MM.1S (cell line): ENCODE data around the gene ANO5.

Source experiments
- DNase-seq: peaks from one replicate; pipeline ENCODE4 v3.0.0-alpha.2; 2015
- H2AFZ ChIP-seq: fragments of 300-600 bp; sonication (generic); 2 replicates; pipeline ENCODE4 v1.6.0; 2016; ENCODE audit warnings: antibody characterized with exemption, low read length
- H3F3A ChIP-seq: fragments of 300-600 bp; sonication (generic); 2 replicates; pipeline ENCODE4 v1.6.1; 2016; ENCODE audit warnings: mild to moderate bottlenecking, antibody characterized with exemption, low read length, moderate library complexity, mixed read lengths; ENCODE audit not compliant: insufficient read depth
- H3K27ac ChIP-seq: fragments of 300-600 bp; sonication (generic); 2 replicates; pipeline ENCODE4 v1.5.1; 2016; ENCODE audit warnings: mild to moderate bottlenecking, low read length
- H3K27me3 ChIP-seq: fragments of 300-600 bp; sonication (generic); replicated peaks from 2 replicates; pipeline ENCODE4 v1.6.0; 2016; ENCODE audit warnings: low read length; ENCODE audit not compliant: insufficient read depth
- H3K36me3 ChIP-seq: fragments of 300-600 bp; sonication (generic); replicated peaks from 2 replicates; pipeline ENCODE4 v1.6.1; 2016; ENCODE audit warnings: mild to moderate bottlenecking, low read length, mixed read lengths; ENCODE audit not compliant: insufficient read depth
- H3K4me1 ChIP-seq: fragments of 300-600 bp; sonication (generic); 2 replicates; pipeline ENCODE4 v1.6.1; 2016; ENCODE audit warnings: low read length, mixed read lengths
- H3K4me2 ChIP-seq: fragments of 300-600 bp; sonication (generic); 2 replicates; pipeline ENCODE4 v1.6.0; 2016; ENCODE audit warnings: low read depth, low read length
- H3K4me3 ChIP-seq: fragments of 300-600 bp; sonication (generic); 2 replicates; pipeline ENCODE4 v1.5.1; 2016; ENCODE audit warnings: low read length, mixed read lengths
- H3K79me2 ChIP-seq: fragments of 300-600 bp; sonication (generic); 2 replicates; pipeline ENCODE4 v1.6.1; 2016; ENCODE audit warnings: mixed run types, low read length, mixed read lengths
- H3K9ac ChIP-seq: fragments of 300-600 bp; sonication (generic); 2 replicates; pipeline ENCODE4 v1.6.1; 2016; ENCODE audit warnings: low read length, mixed read lengths
- H3K9me2 ChIP-seq: fragments of 300-600 bp; sonication (generic); replicated peaks from 2 replicates; pipeline ENCODE4 v1.6.1; 2016; ENCODE audit warnings: mild to moderate bottlenecking, low read length, mixed read lengths; ENCODE audit not compliant: insufficient read depth
- H3K9me3 ChIP-seq: fragments of 300-600 bp; sonication (generic); replicated peaks from 2 replicates; pipeline ENCODE4 v1.6.1; 2016; ENCODE audit warnings: mild to moderate bottlenecking, low read length, mixed read lengths; ENCODE audit not compliant: insufficient read depth
- H4K20me1 ChIP-seq: fragments of 300-600 bp; sonication (generic); 2 replicates; pipeline ENCODE4 v1.6.1; 2016; ENCODE audit warnings: mild to moderate bottlenecking, low read length, moderate library complexity, mixed read lengths; ENCODE audit not compliant: insufficient read depth
- EZH2 ChIP-seq: fragments of 300-600 bp; sonication (generic); optimal IDR thresholded peaks from 2 replicates; pipeline ENCODE3; 2017; ENCODE audit warnings: low read depth, mild to moderate bottlenecking, antibody characterized with exemption, low read length, mixed read lengths
- EZH2phosphoT487 ChIP-seq: fragments of 300-600 bp; sonication (generic); IDR thresholded peaks from 2 replicates; pipeline ENCODE4 v1.6.1; 2018; ENCODE audit warnings: antibody characterized with exemption, low read length
- TF ChIP-seq, protein P1 (sequence below): fragments of 300-600 bp; sonication (generic); IDR thresholded peaks from 2 replicates; pipeline ENCODE4 v1.5.1; 2016; ENCODE audit warnings: antibody characterized with exemption, low read length, mixed read lengths

Gene ANO5, protein sequence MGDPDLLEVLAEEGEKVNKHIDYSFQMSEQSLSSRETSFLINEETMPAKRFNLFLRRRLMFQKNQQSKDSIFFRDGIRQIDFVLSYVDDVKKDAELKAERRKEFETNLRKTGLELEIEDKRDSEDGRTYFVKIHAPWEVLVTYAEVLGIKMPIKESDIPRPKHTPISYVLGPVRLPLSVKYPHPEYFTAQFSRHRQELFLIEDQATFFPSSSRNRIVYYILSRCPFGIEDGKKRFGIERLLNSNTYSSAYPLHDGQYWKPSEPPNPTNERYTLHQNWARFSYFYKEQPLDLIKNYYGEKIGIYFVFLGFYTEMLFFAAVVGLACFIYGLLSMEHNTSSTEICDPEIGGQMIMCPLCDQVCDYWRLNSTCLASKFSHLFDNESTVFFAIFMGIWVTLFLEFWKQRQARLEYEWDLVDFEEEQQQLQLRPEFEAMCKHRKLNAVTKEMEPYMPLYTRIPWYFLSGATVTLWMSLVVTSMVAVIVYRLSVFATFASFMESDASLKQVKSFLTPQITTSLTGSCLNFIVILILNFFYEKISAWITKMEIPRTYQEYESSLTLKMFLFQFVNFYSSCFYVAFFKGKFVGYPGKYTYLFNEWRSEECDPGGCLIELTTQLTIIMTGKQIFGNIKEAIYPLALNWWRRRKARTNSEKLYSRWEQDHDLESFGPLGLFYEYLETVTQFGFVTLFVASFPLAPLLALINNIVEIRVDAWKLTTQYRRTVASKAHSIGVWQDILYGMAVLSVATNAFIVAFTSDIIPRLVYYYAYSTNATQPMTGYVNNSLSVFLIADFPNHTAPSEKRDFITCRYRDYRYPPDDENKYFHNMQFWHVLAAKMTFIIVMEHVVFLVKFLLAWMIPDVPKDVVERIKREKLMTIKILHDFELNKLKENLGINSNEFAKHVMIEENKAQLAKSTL

DNA sequence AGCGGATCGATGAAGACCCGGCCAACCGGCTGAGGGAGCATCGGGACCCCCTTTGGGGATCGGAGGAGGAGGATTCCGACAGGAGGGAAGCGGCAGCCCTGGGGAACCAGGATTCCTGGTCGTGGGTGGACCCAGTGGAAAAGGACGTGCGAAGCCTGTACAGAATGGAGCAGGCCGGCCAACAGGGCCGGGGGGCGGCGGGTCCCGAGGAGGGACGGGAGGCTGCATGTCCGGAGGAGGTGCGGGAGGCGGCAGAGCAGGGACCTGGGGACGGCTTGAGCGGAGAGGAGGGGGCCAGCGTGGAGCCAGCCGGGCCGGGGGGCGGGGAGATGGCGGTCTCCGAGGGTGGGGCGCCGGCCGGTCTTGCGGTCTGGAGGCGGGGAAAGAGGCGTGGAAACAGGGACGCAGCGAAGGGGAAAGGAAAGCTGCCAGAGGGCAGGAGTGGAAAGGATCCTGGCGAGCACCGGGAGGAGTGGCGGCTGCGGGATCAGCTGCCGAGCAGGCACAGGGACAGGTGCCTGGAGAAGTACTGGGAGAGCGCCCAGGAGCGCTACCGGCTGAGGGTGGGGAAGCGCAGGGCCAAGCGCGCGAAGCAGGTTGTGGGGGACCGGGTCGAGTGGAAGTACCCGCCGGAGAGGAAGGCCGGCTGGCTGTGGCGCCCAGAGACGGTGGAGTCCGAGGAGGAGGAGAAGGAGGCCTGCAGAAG lies at the start of gene ANO5:
Gene ANO5, plus strand, starts transcription at position 444 of the 706 bp plus-strand sequence. CDS start 408 bp downstream, outside the sequence.
- H4K20me1 ChIP-seq: no peaks in the 10 kb centered on the region
- H3K36me3 ChIP-seq: no peaks in the 10 kb centered on the region
- H3K27ac ChIP-seq: no peak within 1 kb of the TSS; the same call in 1 of the 2 replicates
- H3K9me3 ChIP-seq: no peaks in the 10 kb centered on the region
- H3K9ac ChIP-seq: peak within 1 kb of the TSS; percentile 57
- H3K9me2 ChIP-seq: no peaks in the 10 kb centered on the region
- H3K4me1 ChIP-seq: peaks cover 19% of the 10 kb centered on the region
- DNase-seq: peak; percentile 56
- TF ChIP-seq EZH2 (no peak), EZH2phosphoT487 (no peak)
- TF ChIP-seq, protein P1, sequence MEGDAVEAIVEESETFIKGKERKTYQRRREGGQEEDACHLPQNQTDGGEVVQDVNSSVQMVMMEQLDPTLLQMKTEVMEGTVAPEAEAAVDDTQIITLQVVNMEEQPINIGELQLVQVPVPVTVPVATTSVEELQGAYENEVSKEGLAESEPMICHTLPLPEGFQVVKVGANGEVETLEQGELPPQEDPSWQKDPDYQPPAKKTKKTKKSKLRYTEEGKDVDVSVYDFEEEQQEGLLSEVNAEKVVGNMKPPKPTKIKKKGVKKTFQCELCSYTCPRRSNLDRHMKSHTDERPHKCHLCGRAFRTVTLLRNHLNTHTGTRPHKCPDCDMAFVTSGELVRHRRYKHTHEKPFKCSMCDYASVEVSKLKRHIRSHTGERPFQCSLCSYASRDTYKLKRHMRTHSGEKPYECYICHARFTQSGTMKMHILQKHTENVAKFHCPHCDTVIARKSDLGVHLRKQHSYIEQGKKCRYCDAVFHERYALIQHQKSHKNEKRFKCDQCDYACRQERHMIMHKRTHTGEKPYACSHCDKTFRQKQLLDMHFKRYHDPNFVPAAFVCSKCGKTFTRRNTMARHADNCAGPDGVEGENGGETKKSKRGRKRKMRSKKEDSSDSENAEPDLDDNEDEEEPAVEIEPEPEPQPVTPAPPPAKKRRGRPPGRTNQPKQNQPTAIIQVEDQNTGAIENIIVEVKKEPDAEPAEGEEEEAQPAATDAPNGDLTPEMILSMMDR: no peak
- H2AFZ ChIP-seq: peak within 1 kb of the TSS; percentile 100
- H3K27me3 ChIP-seq: no peaks in the 10 kb centered on the region
- H3K4me2 ChIP-seq: peak within 1 kb of the TSS; percentile 85
- peaks cover 20% of the 10 kb centered on the region for H3K79me2 ChIP-seq
- peak within 1 kb of the TSS; percentile 83 for H3K4me3 ChIP-seq
- H3F3A ChIP-seq: no peaks in the 10 kb centered on the region

DNA sequence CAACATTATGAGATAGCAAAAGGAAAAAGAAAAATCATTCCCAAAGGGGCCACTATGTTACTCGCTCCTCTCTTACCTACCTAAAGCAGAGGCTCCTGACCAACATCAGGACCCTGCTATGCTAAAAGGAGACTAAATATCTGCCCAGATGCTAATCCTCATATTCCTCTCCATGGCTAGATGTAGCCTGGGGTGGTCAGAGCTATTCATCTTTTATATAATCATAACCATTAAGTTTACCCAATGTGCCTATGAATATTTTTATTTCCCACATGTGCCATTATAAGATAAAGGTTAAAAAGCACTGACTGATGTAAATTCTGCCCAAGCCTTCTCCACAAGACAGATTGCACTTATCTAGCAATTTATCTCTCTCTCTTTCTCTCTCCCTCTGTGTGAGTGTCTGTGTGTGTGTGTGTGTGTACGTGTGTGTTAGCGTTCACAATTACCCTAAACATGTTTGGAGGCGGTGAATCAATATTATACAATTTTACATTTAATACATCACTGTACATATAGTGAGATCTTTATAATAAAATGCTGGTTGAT lies 41.2 kb upstream of the ANO5 start:
- no peaks in the 10 kb centered on the region for H3K4me1 ChIP-seq
- no peak overlapping the region for H3K4me2 ChIP-seq
- no peaks in the 10 kb centered on the region for H3K9me3 ChIP-seq
- H3K36me3 ChIP-seq: no peaks in the 10 kb centered on the region
- DNase-seq: no peak
- H4K20me1 ChIP-seq: no peaks in the 10 kb centered on the region
- H3F3A ChIP-seq: no peaks in the 10 kb centered on the region
- H3K79me2 ChIP-seq: no peaks in the 10 kb centered on the region
- H2AFZ ChIP-seq: no peak overlapping the region
- no peaks in the 10 kb centered on the region for H3K9me2 ChIP-seq
- no peaks in the 10 kb centered on the region for H3K27me3 ChIP-seq
- H3K4me3 ChIP-seq: no peak overlapping the region
- TF ChIP-seq EZH2 (no peak), EZH2phosphoT487 (no peak)
- TF ChIP-seq, protein P1: no peak
- H3K27ac ChIP-seq: no peak overlapping the region
- no peak overlapping the region for H3K9ac ChIP-seq

DNA sequence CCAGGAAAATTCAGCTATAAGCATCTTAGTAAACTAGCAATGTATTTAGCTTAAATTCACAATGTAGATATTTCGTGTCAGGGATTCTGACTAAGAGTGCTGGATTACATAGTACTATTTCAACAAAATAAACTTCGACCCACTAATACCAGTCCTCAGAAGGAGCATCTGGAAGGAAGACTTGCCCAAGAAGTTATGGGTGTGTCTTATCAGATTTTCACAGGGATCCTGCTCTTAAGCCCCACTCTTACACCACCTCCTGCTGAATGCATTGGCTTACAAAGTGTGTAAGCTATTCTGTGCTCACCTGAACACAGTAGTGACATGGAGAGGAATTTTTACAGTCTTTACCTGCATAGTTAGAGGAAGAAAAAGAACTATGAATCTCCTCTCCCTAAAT lies 35.4 kb upstream of the ANO5 start:
- no peak for DNase-seq
- no peak overlapping the region for H2AFZ ChIP-seq
- H3K27me3 ChIP-seq: no peaks in the 10 kb centered on the region
- H3K79me2 ChIP-seq: no peaks in the 10 kb centered on the region
- no peak overlapping the region for H3K27ac ChIP-seq
- TF ChIP-seq, protein P1: no peak
- TF ChIP-seq EZH2phosphoT487 (no peak), EZH2 (no peak)
- no peaks in the 10 kb centered on the region for H3K9me3 ChIP-seq
- H3K4me3 ChIP-seq: no peak overlapping the region
- no peaks in the 10 kb centered on the region for H3K9me2 ChIP-seq
- no peak overlapping the region for H3K9ac ChIP-seq
- no peaks in the 10 kb centered on the region for H3K4me1 ChIP-seq
- H3F3A ChIP-seq: no peaks in the 10 kb centered on the region
- no peaks in the 10 kb centered on the region for H3K36me3 ChIP-seq
- no peaks in the 10 kb centered on the region for H4K20me1 ChIP-seq
- H3K4me2 ChIP-seq: no peak overlapping the region
